SU-DHL-6 (cell line): ENCODE data around the gene SERPINA1.

Source experiments
- CTCF ChIP-seq: fragments of 200-600 bp; sonication (generic); IDR thresholded peaks from one replicate; pipeline ENCODE4 v1.5.1; 2017; ENCODE audit warnings: antibody characterized with exemption, mild to moderate bottlenecking, low read length, moderate library complexity; ENCODE audit not compliant: insufficient read depth, poor library complexity, severe bottlenecking
- EZH2phosphoT487 ChIP-seq: fragments of 200-600 bp; sonication (generic), shearing (Covaris generic); conservative IDR thresholded peaks from 2 replicates; pipeline ENCODE4 v1.6.1; 2018; ENCODE audit warnings: mild to moderate bottlenecking, antibody characterized with exemption, low read length, moderate library complexity, mixed read lengths

GRCh38 chr14:94382099-94382715 lies 6.2 kb downstream of the SERPINA1 start:
- TF ChIP-seq CTCF (no peak), EZH2phosphoT487 (no peak)
